NCI-H128 (cell line): ENCODE results near the gene ILRUN.
"Not testable (repeated sequence)": the region's sequence is repeated elsewhere in the genome, so short reads cannot be mapped to it uniquely, and the experiment has no call there.

Experiments
- DNase-seq: peaks from one replicate; lab custom pipeline; 2025; ENCODE audit not compliant: unreplicated experiment; lab: John Stamatoyannopoulos, UW

ILRUN gene

DNA sequence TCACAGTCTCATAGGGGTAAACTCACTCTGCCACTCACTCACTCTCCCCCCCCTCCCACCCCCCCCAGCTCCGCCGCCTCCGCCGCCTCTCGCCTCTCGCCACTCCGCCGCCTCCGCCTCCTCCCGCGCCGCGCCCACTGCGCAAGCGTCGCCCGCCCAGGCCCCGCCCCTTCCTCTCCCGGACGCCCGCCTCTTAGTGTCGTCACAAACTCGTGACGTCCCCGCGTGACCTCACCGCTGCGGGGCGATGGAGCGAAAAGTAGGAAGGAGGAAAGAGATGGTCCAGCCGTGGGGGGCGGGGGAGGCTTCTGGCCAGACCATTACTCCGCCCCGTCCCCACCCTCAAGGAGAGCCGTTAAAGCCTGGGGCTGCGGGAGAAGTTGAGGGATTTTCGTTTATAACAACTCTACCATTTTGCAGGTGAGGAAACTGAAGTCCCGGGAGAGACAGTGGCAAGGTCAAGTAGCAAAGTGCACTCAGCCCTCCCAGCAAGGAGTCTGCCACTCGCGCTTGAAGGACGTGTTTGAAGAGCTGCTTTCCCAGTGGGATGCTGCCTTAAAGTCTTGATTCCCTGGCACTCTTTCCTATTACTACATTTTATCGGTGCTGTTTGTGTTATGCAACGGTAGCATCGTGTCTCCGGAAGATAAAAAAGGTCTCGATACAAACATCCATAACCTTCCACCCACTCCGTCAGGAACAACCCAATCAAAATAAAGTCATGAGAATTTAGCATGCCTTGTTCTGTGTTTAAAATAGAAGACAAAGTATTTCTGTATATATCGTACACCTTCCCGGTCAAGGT lies at the start of gene ILRUN:
Gene ILRUN (minus strand): TSS at position 29 of the 805 bp plus-strand sequence. CDS start 164 bp downstream, outside the sequence.
- DNase-seq = peak; percentile 91

DNA sequence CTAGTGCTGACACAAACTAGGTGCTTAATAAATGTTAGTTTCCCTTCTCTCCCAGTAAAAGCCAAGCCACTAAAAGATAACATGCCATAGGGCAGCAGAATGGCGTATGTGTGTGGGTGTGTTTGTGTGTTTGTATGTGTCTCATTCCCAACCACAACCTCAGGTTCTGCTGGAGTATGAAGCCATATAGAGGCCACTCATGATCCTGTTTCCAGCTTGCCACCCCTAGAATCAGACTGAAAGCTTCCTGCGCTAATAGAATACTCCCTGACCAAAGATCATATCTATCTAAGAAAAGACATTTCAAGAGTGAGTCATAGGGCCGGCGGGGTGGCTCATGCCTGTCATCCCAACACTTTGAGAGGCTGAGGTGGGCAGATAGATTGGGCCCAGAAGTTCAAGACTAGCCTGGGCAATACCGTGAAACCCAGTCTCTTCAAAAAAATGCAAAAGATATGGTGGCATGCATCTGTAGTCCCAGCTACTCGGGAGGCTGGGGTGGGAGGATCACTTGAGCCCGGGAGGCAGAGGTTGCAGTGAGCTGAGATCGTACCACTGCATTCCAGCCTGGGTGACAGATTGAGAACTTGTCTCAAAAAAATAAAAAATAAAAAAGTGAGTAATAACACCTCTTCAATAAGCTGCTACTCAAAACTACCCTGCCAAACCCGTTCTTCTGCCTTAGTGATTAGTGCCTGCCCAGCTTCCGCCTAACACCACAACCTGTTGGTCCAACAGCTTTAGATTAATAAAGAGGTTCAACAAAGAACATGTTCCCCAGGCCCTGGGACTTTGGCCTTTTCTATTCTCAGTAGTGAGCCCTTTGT lies 48.9 kb upstream of the ILRUN start:
- DNase-seq = no peak

DNA sequence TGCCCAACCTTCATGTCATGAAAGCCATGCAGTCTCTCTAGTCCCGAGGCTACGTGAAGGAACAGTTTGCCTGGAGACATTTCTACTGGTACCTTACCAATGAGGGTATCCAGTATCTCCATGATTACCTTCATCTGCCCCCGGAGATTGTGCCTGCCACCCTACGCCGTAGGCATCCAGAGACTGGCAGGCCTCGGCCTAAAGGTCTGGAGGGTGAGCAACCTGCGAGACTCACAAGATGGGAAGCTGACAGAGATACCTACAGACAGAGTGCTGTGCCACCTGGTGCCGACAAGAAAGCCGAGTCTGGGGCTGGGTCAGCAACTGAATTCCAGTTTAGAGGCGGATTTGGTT lies 47.7 kb upstream of the ILRUN start:
- not testable (repeated sequence) for DNase-seq

DNA sequence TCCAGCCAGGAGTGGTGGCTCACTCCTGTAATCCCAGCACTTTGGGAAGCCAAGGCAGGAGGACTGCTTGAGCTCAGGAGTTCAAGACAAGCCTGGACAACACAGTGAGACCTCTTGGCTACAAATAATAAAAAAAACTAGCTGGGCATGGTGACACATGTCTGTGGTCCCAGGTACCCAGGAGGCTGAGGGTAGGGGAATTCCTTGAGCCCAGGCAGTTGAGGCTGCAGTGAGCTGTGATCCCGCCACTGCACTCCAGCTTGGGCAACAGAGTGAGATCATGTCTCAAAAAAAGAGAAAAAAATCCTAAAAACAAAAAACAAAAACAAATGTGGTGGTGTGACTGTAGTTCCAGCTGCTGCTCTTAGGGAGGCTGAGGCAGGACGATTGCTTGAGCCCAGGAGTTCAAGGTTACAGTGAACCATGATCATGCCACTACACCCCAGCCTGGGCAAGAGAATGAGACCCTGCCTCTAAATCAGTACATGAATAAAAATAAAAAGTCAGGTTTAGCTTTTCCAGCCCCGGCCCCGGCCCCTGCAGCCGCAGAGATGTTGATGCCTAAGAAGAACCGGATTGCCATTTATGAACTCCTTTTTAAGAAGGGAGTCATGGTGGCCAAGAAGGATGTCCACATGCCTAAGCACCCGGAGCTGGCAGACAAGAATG lies 47.2 kb upstream of the ILRUN start:
- DNase-seq = no peak

DNA sequence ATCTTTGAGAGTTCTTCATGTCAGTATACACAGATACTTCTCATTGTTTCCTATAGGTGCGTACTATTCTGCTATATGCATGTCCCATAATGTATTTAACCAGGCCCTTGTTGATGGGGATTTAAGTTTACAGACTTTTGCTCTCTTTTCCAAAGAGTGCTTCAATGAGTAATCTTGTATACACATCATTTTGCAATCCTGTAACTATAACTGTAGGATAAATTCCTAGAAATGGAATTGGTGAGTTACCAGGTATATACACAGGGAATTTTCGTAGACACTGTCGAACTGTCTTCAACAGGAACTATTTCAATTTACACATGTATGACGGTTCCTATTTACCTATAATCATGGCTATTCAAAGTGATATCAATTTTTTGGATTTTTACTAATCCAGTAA lies 45.5 kb upstream of the ILRUN start:
- no peak for DNase-seq

DNA sequence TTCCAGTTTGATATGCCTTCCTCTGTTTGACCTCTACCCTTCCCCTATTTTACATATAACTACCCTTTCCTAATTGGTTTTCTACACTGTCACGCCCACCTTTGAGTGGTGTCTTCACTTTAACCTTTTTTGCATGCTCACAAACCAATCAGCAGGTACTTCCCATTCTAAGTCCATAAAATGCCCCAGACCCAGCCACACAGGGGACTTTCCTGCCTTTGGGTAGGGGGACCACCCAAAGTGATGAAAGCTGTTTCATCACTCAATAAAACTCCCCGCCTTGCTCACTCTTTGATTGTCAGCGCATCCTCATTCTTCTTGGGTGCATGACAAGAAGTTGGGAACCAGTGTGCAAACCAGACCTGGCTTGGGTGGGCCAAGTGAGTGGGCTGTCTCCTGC lies 40.3 kb upstream of the ILRUN start:
- DNase-seq = no peak

DNA sequence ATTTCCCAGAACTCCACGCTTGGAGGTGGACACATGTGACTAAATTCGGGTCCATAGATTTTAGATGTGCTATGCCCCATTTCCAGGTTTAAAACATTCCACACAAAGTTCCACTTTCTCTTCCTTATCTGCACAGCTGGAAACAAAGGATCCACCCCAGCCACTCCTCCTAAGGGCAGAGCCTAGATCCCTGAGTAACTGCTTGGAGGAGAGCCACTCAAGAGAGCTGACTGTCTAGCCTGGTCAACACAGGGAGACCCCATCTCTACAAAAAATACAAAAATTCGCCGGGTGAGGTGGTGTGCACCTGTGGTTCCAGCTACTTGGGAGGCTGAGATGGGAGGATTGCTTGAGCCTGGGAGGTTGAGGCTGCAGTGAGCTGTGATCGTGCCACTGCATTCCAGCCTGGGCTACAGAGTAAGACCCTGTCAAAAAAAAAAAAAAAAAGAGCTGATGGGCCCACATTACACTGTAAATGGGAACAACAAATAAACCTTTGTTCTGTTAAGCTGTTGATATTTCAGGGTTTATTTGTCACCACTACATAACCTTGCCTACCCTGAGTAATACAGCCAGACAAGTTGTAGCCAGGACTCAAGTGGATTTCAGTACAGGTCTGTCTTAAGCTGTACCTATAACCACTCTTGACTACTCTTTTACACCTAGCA lies 35.0 kb upstream of the ILRUN start:
- DNase-seq = no peak

DNA sequence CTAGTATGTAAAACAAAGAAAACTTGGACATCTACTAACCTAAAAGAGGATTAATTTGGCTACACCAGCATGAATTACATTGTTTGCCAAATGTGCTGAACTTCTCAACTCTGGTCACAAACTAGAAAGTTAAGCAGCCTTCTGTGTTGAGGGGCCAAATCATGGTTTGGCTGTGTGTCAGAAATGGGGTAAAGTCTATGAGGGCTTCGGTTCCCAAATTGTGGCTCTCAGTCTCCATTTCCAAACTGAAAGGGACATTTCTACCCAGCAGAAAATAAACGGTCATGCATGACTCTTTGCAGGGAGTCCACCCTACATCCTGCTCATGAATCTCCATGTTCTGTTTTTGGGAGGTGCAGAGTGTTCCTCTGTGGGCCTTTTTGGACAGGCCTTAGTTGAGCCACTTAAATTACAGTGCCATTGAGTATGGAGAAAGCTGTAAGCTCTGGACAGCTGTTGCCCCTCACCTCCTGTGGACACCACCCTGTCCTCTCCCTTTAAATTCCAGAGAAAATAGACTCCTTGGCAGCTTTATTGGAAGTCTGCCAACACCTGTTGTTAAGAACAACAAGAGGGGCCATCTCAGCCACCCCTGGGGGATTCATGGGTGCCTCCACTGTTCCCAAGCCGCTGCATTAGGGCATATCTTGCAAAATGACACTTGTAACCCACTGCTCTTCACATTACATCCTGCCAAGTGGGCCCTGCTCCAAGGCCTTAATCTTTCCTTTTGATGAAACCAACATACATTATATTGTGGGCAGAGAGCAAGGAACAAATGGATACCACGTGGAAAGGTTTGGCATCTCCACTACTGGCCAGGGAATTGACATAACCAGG lies 33.3 kb upstream of the ILRUN start:
- DNase-seq = no peak

DNA sequence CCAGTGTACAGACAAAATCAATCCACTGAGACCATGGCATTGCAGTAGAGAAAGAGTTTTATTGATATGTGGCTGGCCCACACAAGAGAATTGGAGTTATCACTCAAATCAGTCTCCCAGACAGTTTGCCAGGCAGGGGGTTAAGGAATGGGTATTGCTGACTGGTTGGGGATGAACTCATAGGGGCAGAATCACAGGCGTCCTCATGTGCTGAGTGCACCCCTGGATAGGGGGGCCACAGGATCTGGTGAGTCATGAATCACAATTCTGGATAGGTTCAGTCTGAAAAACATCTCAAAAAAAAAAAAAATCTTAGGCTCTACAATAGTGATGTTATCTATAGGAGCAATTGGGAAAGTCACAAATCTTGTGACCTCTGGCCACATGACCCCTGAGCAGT lies 29.5 kb upstream of the ILRUN start:
- DNase-seq = no peak

DNA sequence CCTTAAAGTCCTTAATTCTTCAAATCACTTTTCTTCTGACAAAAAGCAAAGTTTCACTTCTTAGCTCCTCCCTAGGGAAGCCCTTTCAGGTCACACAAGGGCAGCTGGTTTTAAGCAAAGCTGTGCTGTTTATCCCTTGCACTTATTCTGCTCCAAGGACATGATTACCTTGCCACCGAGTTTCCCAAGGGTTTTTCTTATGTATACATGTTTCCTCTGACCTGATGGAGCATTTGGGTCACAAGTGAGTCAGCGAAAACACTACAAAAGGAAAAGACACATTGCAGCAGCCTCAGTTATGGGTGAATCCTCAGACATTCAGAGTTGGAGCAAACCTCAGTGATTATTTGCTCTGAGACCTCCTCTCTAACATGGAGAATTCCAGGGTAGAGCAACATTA lies 26.6 kb upstream of the ILRUN start:
- no peak for DNase-seq

DNA sequence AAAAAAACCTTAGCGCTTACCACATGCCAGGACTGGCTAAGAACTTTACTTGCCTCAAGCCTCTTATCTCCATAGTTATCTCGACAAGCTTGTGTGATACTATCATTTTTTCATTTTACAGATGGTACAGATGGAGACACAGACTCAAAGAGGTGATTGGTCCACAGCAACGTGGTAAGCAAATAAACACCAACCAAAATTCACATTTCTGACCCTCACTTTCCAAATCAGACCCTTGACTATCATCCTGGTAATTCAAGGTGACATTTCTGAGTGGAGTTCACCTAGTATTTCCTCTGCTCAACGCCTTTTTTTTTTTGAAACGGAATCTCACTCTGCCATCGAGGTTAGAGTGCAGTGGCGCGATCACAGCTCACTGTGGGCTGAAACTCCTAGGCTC lies 25.9 kb upstream of the ILRUN start:
- no peak for DNase-seq

DNA sequence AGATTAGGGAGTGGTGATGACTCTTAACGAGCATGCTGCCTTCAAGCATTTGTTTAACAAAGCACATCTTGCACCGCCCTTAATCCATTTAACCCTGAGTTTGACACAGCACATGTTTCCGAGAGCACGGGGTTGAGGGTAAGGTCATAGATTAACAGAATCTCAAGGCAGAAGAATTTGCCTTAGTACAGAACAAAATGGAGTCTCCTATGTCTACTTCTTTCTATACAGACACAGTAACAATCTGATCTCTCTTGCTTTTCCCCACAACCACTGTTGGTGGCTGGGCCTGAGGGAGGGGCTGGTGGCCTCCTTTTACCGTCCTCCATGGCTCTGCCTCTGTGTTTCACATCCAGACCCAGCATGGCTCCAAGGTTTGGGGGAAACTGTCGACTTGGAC lies 23.6 kb upstream of the ILRUN start:
- DNase-seq = not testable (repeated sequence)

DNA sequence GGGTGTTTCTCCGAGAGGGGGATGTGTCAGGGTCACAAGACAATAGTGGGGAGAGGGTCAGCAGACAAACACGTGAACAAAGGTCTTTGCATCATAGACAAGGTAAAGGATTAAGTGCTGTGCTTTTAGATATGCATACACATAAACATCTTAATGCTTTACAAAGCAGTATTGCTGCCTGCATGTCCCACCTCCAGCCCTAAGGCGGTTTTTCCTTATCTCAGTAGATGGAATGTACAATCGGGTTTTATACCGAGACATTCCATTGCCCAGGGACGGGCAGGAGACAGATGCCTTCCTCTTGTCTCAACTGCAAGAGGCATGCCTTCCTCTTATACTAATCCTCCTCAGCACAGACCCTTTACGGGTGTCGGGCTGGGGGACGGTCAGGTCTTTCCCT lies 23.1 kb upstream of the ILRUN start:
- not testable (repeated sequence) for DNase-seq

DNA sequence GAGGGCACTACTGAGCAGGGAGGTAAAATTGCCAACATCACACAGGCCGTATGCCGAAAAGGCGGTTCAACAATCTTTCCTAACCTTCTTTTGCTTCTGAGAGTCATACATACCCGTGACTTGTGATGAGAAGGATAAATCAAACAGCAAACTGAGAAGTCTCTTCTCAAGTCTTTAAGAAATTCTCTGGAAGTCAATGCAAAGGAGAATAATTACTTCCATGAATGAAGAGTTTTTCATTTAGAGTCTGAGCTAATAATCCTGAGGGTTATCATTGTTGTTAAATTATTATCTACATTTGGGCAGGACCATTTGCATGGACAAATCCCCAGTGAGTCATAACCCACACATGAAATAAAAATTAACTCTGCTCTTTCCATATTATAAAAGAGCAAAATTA lies 22.4 kb upstream of the ILRUN start:
- DNase-seq = no peak

DNA sequence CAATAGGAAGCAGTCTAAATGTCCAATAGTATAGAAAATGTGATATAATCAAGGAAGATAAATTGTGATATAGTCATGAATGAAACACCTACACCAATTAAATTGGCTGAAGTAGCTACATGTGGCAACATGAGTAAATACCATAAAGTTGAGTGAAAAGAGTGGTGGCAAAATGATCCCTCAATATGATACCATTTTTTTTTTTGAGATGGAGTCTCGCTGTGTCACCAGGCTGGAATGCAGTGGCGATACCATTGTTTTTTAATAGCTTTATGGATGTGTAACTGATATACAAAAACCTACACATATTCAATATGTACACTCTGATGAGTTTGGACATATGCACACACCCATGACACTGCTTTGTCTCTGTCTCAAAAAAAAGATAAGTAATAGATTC lies 20.9 kb upstream of the ILRUN start:
- DNase-seq = no peak

DNA sequence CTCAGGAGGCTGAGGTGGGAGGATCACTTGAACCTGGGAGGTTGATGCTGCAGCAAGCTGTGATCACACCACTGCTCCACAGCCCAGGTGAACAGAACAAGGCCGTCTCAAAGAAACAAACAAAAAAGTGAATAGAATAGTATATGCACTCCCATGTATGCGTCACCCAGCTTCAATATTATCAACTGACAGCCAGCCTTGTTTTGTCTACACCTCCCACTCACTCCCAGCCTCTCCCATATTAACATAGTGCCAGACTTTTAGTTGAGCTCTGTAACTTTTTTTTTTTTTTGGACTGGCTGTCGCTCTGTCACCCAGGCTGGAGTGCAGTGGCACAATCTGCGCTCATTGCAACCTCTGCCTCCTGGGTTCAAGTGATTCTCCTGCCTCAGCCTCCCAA lies 18.1 kb upstream of the ILRUN start:
- no peak for DNase-seq

DNA sequence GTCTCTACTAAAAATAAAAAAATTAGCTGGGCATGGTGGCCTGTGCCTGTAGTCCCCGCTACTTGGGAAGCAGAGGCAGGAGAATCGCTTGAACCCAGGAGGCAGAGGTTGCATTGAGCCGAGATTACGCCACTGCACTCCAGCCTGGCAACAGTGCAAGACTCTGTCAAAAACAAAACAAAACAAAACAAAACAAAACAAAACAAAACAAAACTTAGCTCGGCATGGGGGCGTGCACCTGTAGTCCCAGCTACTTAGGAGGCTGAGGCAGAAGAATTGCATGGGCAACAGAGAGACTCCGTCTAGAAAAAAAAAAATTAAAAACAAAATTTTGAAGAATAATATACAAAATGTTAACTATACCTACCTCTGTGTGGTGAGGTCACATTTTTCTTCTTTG lies 16.3 kb upstream of the ILRUN start:
- not testable (repeated sequence) for DNase-seq

DNA sequence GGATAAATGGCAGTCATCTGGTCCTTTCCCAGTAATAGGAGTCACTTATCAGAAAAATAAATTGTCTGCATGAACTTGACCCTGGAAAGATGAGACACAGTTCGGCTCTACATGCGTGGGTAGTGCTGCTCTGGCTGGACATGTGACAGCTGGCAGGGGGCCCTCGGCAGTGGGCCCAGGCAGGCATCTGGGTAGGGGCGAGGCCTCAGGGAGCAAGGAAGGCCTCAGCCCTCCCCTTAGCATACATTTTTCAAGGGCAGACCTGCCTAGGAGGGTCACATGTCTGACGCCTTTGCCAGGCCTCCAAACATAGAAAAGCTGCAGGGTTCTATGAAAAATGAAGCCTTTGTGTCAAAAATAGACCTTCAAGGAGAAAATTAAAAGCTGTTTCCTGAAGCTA lies 12.8 kb upstream of the ILRUN start:
- DNase-seq = no peak

DNA sequence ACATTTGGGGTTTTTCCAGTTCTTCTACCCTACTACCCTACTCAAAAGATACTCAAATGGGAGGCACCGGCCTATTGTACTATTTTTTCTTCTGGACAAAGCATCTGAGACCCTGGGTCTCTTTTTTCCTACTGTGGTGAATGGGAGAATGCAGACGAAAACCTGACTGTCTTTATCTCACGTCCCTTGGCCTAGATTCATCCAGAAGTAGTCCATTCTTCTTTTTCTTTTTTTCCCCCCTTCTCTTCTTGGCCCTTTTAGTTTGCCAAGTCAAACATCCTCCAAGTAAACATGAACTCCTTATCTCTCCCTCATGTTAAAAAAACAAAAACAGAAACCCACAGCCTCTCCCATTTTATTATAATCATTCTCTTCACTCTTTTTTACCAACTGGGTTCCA lies 8.7 kb upstream of the ILRUN start:
- DNase-seq = no peak

DNA sequence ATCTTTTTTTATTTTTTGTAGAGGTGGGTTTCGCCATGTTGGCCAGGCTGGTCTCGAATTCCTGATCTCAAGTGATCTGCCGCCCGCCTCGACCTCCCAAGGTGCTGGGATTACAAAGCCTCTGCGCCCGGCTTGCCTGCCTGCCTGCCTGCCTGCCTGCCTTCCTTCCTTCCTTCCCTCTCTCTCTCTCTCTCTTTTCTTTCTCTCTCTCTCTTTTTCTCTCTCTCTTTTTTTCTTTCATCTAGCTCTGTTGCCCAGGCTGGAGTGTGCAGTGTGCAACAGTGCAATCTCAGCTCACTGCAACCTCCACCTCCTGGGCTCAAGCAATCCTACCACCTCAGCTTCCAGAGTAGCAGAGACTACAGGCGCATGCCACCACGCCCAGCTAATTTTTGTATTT lies 4.6 kb upstream of the ILRUN start:
- DNase-seq = no peak
